Neutrophil (primary cell): ENCODE data around the gene LINC00305.

ENCODE experiments used
- H3K27ac ChIP-seq: fragments of 200-600 bp; sonication (generic); 2 replicates; pipeline ENCODE4 v1.5.1; 2016; ENCODE audit warnings: mild to moderate bottlenecking, moderate library complexity
- H3K27me3 ChIP-seq: fragments of 200-600 bp; sonication (generic); 2 replicates; pipeline ENCODE4 v1.6.0; 2016; ENCODE audit warnings: mild to moderate bottlenecking
- H3K36me3 ChIP-seq: fragments of 200-600 bp; sonication (generic); 2 replicates; pipeline ENCODE4 v1.5.1; 2017
- H3K4me1 ChIP-seq, 2 experiments: fragments of 200-600 bp in 1 of 2; sonication (generic) in 1 of 2; 1 replicate in 1 of 2; 2 replicates in 1 of 2; pipeline versions ENCODE4 v1.5.1 to v1.6.1; 2013 to 2016; ENCODE audit warnings: low read depth in 1 of 2, low read length in 1 of 2, mild to moderate bottlenecking in 1 of 2, moderate library complexity in 1 of 2; ENCODE audit not compliant: control insufficient read depth in 1 of 2, insufficient read depth in 1 of 2
- H3K4me3 ChIP-seq, 2 experiments: fragments of 200-600 bp in 1 of 2; sonication (generic) in 1 of 2; 1 replicate in 1 of 2; 2 replicates in 1 of 2; pipeline ENCODE4 v1.5.1; 2013 to 2016; ENCODE audit warnings: low read depth in 1 of 2, low read length in 1 of 2, mild to moderate bottlenecking in 1 of 2, moderate library complexity in 1 of 2
- H3K9me3 ChIP-seq: fragments of 200-600 bp; sonication (generic); 2 replicates; pipeline ENCODE4 v1.5.1; 2016
- CTCF ChIP-seq: fragments of 200-600 bp; sonication (generic); IDR thresholded peaks from 2 replicates; pipeline ENCODE4 v1.5.1; 2016; ENCODE audit warnings: antibody characterized with exemption

Gene LINC00305

GRCh38 chr18:64179556-64180080 is 30.7 kb upstream of the LINC00305 start:
- no peak for TF ChIP-seq CTCF
- no peaks in the 10 kb centered on the region for H3K27me3 ChIP-seq
- H3K9me3 ChIP-seq: no peaks in the 10 kb centered on the region

GRCh38 chr18:64178860-64179259 is 30.0 kb upstream of the LINC00305 start:
- no peaks in the 10 kb centered on the region for H3K4me1 ChIP-seq
- no peaks in the 10 kb centered on the region for H3K36me3 ChIP-seq
- no peaks in the 10 kb centered on the region for H3K27me3 ChIP-seq
- H3K27ac ChIP-seq: no peak overlapping the region
- H3K9me3 ChIP-seq: no peaks in the 10 kb centered on the region
- no peak overlapping the region for H3K4me3 ChIP-seq
- TF ChIP-seq CTCF: no peak

More at GRCh38 chr18:64179556-64180080, 30.7 kb upstream of the LINC00305 start:
- no peaks in the 10 kb centered on the region for H3K36me3 ChIP-seq
- H3K27ac ChIP-seq: no peak overlapping the region
- no peaks in the 10 kb centered on the region for H3K4me1 ChIP-seq
- H3K4me3 ChIP-seq: no peak overlapping the region

- no peaks in the 10 kb centered on the region for H3K4me1 ChIP-seq
- no peaks in the 10 kb centered on the region for H3K27me3 ChIP-seq
- no peak overlapping the region for H3K27ac ChIP-seq
- H3K4me3 ChIP-seq: no peak overlapping the region
- H3K36me3 ChIP-seq: no peaks in the 10 kb centered on the region
- TF ChIP-seq CTCF: no peak
- no peaks in the 10 kb centered on the region for H3K9me3 ChIP-seq
These were observed 26.5 kb upstream of the LINC00305 start for GRCh38 chr18:64175432-64175831.

GRCh38 chr18:64171576-64171975 is 22.7 kb upstream of the LINC00305 start:
- H3K27me3 ChIP-seq: no peaks in the 10 kb centered on the region
- H3K9me3 ChIP-seq: no peaks in the 10 kb centered on the region
- TF ChIP-seq CTCF: no peak
- no peak overlapping the region for H3K4me3 ChIP-seq
- H3K36me3 ChIP-seq: no peaks in the 10 kb centered on the region
- no peaks in the 10 kb centered on the region for H3K4me1 ChIP-seq
- no peak overlapping the region for H3K27ac ChIP-seq

GRCh38 chr18:64167408-64167925 is 18.6 kb upstream of the LINC00305 start:
- TF ChIP-seq CTCF: no peak
- Histone ChIP-seq H3K36me3 (no peaks in the 10 kb centered on the region), H3K4me1 (no peaks in the 10 kb centered on the region), H3K27ac (no peak overlapping the region), H3K27me3 (no peaks in the 10 kb centered on the region), H3K4me3 (no peak overlapping the region), H3K9me3 (no peaks in the 10 kb centered on the region)

GRCh38 chr18:64165906-64166305 is 17.0 kb upstream of the LINC00305 start:
- no peaks in the 10 kb centered on the region for H3K36me3 ChIP-seq
- H3K4me3 ChIP-seq: no peak overlapping the region
- no peaks in the 10 kb centered on the region for H3K27me3 ChIP-seq
- no peak for TF ChIP-seq CTCF
- H3K27ac ChIP-seq: no peak overlapping the region
- H3K4me1 ChIP-seq: no peaks in the 10 kb centered on the region
- no peaks in the 10 kb centered on the region for H3K9me3 ChIP-seq
